Loucy (cell line): ENCODE data around the gene PSMC3.

Experiments
- EZH2phosphoT487 ChIP-seq: fragments of 200-600 bp; IDR thresholded peaks from 2 replicates; pipeline ENCODE4 v1.6.1; 2018; ENCODE audit warnings: antibody characterized with exemption, mild to moderate bottlenecking, moderate library complexity, borderline replicate concordance
- TF ChIP-seq, protein P1 (sequence below): fragments of 200-600 bp; sonication (generic); conservative IDR thresholded peaks from 2 replicates; pipeline ENCODE4 v1.5.1; 2014; ENCODE audit warnings: mild to moderate bottlenecking, antibody characterized with exemption, low read length

DNA sequence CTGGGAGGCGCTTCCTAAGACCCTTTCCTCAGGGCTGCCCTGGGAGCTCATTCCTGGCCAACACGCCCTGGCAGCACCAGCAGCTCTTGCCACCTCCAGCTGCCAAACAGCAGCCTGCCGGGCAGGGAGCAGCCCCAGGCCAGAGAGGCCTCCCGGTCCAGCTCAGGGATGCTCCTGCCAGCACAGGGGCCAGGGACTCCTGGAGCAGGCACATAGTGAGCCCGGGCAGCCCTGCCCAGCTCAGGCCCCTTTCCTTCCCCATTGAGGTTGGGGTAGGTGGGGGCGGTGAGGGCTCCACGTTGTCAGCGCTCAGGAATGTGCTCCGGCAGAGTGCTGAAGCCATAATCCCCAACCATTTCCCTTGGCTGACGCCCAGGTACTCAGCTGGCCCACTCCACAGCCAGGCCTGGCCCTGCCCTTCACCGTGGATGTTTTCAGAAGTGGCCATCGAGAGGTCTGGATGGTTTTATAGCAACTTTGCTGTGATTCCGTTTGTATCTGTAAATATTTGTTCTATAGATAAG, 10.2 kb downstream of the PSMC3 start:
- TF ChIP-seq, protein P1, sequence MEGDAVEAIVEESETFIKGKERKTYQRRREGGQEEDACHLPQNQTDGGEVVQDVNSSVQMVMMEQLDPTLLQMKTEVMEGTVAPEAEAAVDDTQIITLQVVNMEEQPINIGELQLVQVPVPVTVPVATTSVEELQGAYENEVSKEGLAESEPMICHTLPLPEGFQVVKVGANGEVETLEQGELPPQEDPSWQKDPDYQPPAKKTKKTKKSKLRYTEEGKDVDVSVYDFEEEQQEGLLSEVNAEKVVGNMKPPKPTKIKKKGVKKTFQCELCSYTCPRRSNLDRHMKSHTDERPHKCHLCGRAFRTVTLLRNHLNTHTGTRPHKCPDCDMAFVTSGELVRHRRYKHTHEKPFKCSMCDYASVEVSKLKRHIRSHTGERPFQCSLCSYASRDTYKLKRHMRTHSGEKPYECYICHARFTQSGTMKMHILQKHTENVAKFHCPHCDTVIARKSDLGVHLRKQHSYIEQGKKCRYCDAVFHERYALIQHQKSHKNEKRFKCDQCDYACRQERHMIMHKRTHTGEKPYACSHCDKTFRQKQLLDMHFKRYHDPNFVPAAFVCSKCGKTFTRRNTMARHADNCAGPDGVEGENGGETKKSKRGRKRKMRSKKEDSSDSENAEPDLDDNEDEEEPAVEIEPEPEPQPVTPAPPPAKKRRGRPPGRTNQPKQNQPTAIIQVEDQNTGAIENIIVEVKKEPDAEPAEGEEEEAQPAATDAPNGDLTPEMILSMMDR: no peak
- TF ChIP-seq EZH2phosphoT487: no peak
